Measurements from ENCODE around the gene PTPRM.
"Not testable (repeated sequence)": the region's sequence is repeated elsewhere in the genome, so short reads cannot be mapped to it uniquely, and the experiment has no call there.

PTPRM gene

GRCh38 chr18:8049147-8049546 is 482.0 kb downstream of the PTPRM start:
- Histone ChIP-seq H3K36me3 (no peaks in the 10 kb centered on the region), H3K27ac (no peak overlapping the region), H3K4me1 (ENCODE audit: control insufficient read depth in 1 of 2, insufficient read depth in 1 of 2, low read depth in 1 of 2, low read length in 1 of 2) (no peaks in the 10 kb centered on the region), H3K9me3 (no peaks in the 10 kb centered on the region), H3K27me3 (peaks cover 4% of the 10 kb centered on the region), H3K4me3 (ENCODE audit: low read depth in 1 of 2, low read length in 1 of 2) (no peak overlapping the region)
- no peak for TF ChIP-seq CTCF (IDR thresholded peaks at IDR 0.05)

- Histone ChIP-seq H3K4me3 (ENCODE audit: low read depth in 1 of 2, low read length in 1 of 2) (no peak overlapping the region), H3K36me3 (no peaks in the 10 kb centered on the region), H3K4me1 (ENCODE audit: control insufficient read depth in 1 of 2, insufficient read depth in 1 of 2, low read depth in 1 of 2, low read length in 1 of 2) (no peaks in the 10 kb centered on the region), H3K9me3 (no peaks in the 10 kb centered on the region), H3K27ac (no peak overlapping the region), H3K27me3 (peaks cover 4% of the 10 kb centered on the region)
- TF ChIP-seq CTCF (IDR thresholded peaks at IDR 0.05) = no peak
Observed at GRCh38 chr18:8050616-8051329, 483.7 kb downstream of the PTPRM start.

- Histone ChIP-seq H3K4me1 (ENCODE audit: control insufficient read depth in 1 of 2, insufficient read depth in 1 of 2, low read depth in 1 of 2, low read length in 1 of 2) (no peaks in the 10 kb centered on the region), H3K9me3 (no peaks in the 10 kb centered on the region), H3K4me3 (ENCODE audit: low read depth in 1 of 2, low read length in 1 of 2) (no peak overlapping the region), H3K36me3 (no peaks in the 10 kb centered on the region), H3K27me3 (peaks cover 4% of the 10 kb centered on the region), H3K27ac (no peak overlapping the region)
- no peak for TF ChIP-seq CTCF (IDR thresholded peaks at IDR 0.05)
Observed at GRCh38 chr18:8051453-8051852, 484.3 kb downstream of the PTPRM start.

- H3K36me3 ChIP-seq = no peaks in the 10 kb centered on the region
- H3K9me3 ChIP-seq = no peaks in the 10 kb centered on the region
- no peak for TF ChIP-seq CTCF (IDR thresholded peaks at IDR 0.05)
- H3K4me1 ChIP-seq (ENCODE audit: control insufficient read depth in 1 of 2, insufficient read depth in 1 of 2, low read depth in 1 of 2, low read length in 1 of 2) = no peaks in the 10 kb centered on the region
- no peak overlapping the region for H3K4me3 ChIP-seq (ENCODE audit: low read depth in 1 of 2, low read length in 1 of 2)
- H3K27me3 ChIP-seq = peaks cover 4% of the 10 kb centered on the region
- no peak overlapping the region for H3K27ac ChIP-seq
Observed at GRCh38 chr18:8052237-8052701, 485.2 kb downstream of the PTPRM start.

GRCh38 chr18:8056723-8057122 is 489.6 kb downstream of the PTPRM start:
- no peaks in the 10 kb centered on the region for H3K9me3 ChIP-seq

GRCh38 chr18:8063152-8063551 is 496.0 kb downstream of the PTPRM start:
- H3K27ac ChIP-seq; H3K4me3 ChIP-seq (ENCODE audit: low read depth in 1 of 2, low read length in 1 of 2); H3K27me3 ChIP-seq: not testable (repeated sequence)

More at GRCh38 chr18:8056723-8057122, 489.6 kb downstream of the PTPRM start:
- no peak overlapping the region for H3K27ac ChIP-seq
- no peaks in the 10 kb centered on the region for H3K4me1 ChIP-seq (ENCODE audit: control insufficient read depth in 1 of 2, insufficient read depth in 1 of 2, low read depth in 1 of 2, low read length in 1 of 2)
- no peak overlapping the region for H3K4me3 ChIP-seq (ENCODE audit: low read depth in 1 of 2, low read length in 1 of 2)
- H3K27me3 ChIP-seq = peaks cover 4% of the 10 kb centered on the region
- no peak for TF ChIP-seq CTCF (IDR thresholded peaks at IDR 0.05)
- H3K36me3 ChIP-seq = no peaks in the 10 kb centered on the region

More at GRCh38 chr18:8063152-8063551, 496.0 kb downstream of the PTPRM start:
- H3K9me3 ChIP-seq; H3K36me3 ChIP-seq; H3K4me1 ChIP-seq (ENCODE audit: control insufficient read depth in 1 of 2, insufficient read depth in 1 of 2, low read depth in 1 of 2, low read length in 1 of 2): not testable (repeated sequence)

Measured in neutrophil (primary cell).